Tibial nerve (tissue), 4 donors: ENCODE measurements around the gene ZNF491. TPM values are rescaled to one million over a fixed set of nuclear protein-coding genes. Genes with fewer than 3 reads are reported as not detected.
"Not testable (repeated sequence)": the region's sequence is repeated elsewhere in the genome, so short reads cannot be mapped to it uniquely, and the experiment has no call there.

Experiments
- DNase-seq, 2 donors: peaks; one replicate each; pipeline ENCODE4 v3.0.0-alpha.2; 2019; ENCODE audit warnings: low spot score in 2 of 2
- H3K27ac ChIP-seq, 4 donors: fragments of 200-600 bp; sonication (generic) in 3 of 4; one replicate each; pipeline ENCODE4 v1.5.1; 2017 to 2019; ENCODE audit warnings: mild to moderate bottlenecking in 1 of 4
- H3K27me3 ChIP-seq, 2 donors: fragments of 200-600 bp; sonication (generic) in 1 of 2; one replicate each; pipeline versions ENCODE4 v1.5.1 to v1.6.0; 2017 to 2019
- H3K36me3 ChIP-seq, 3 donors: fragments of 200-600 bp; sonication (generic); one replicate each; pipeline ENCODE4 v1.5.1; 2018 to 2019
- H3K4me1 ChIP-seq, 4 donors: fragments of 200-600 bp; sonication (generic) in 3 of 4; one replicate each; pipeline ENCODE4 v1.5.1; 2017 to 2019
- H3K4me3 ChIP-seq, 4 donors: fragments of 200-600 bp; sonication (generic) in 3 of 4; one replicate each; pipeline ENCODE4 v1.5.1; 2017 to 2019; ENCODE audit warnings: mild to moderate bottlenecking in 1 of 4, moderate library complexity in 1 of 4
- H3K9me3 ChIP-seq, 4 donors: fragments of 200-600 bp; sonication (generic) in 3 of 4; one replicate each; pipeline ENCODE4 v1.5.1; 2017 to 2019
- CTCF ChIP-seq, 5 experiments: fragments of 200-600 bp in 3 of 5; fragments of 450-650 bp in 2 of 5; sonication (generic) in 3 of 5; IDR thresholded peaks; one replicate each; pipeline ENCODE4 v1.5.1; 2016 to 2019; ENCODE audit warnings: antibody characterized with exemption in 5 of 5, mild to moderate bottlenecking in 3 of 5, moderate library complexity in 2 of 5
- EP300 ChIP-seq, 2 donors: sonication (generic); formaldehyde crosslinking; IDR thresholded peaks; one replicate each; pipeline ENCODE4 v1.6.1; 2017; ENCODE audit warnings: antibody characterized with exemption in 2 of 2, mild to moderate bottlenecking in 1 of 2
- POLR2A ChIP-seq, 2 donors: fragments of 450-650 bp; IDR thresholded peaks; one replicate each; pipeline ENCODE4 v1.6.1; 2017; ENCODE audit warnings: antibody characterized with exemption in 2 of 2, mild to moderate bottlenecking in 2 of 2, moderate library complexity in 2 of 2
- WGBS, 2 donors: methylation state at CpG; one replicate each; pipeline ENCODE4 v1.1.5; 2018; 5-methylcytosine and 5-hydroxymethylcytosine counted together
- total RNA-seq, 4 donors: library from RNA; depleted of rRNA; stranded (reverse); fragments of >200 nt; gene quantifications; one replicate each; pipeline ENCODE4 v1.1.0, GENCODE V29; 2016

The ZNF491 gene
- total RNA-seq, 4 donors from 2014 or later, result 2.1 to 3.9 (median 2.8) TPM

- Histone ChIP-seq H3K4me3 (no peak overlapping the region), H3K4me1 (peaks cover 0 to 5% (median 0%) of the 10 kb centered on the region in 4 donors), H3K36me3 (no peaks in the 10 kb centered on the region), H3K27ac (no peak overlapping the region), H3K9me3 (peaks cover 0 to 5% (median 0%) of the 10 kb centered on the region in 4 donors), H3K27me3 (no peaks in the 10 kb centered on the region)
- no peak for DNase-seq
- 32 to 33% methylated on average over 2 of the region's 2 CpGs for WGBS, 2 donors
- TF ChIP-seq EP300 (IDR thresholded peaks at IDR 0.05) (no peak), POLR2A (IDR thresholded peaks at IDR 0.05) (no peak), CTCF (IDR thresholded peaks at IDR 0.05) (no peak)
These were observed 45.4 kb downstream of the ZNF491 start for GRCh38 chr19:11843722-11844121.

- 57 to 59% methylated on average over 6 of the region's 6 CpGs for WGBS, 2 donors
- H3K27ac ChIP-seq, DNase-seq, H3K9me3 ChIP-seq, H3K27me3 ChIP-seq, H3K4me3 ChIP-seq: not testable (repeated sequence)
- Histone ChIP-seq H3K36me3 (peaks cover 0 to 10% (median 0%) of the 10 kb centered on the region in 3 donors), H3K4me1 (peaks cover 0 to 18% (median 0%) of the 10 kb centered on the region in 4 donors)
These were observed 49.3 kb downstream of the ZNF491 start for GRCh38 chr19:11847615-11848014.

- Histone ChIP-seq H3K9me3 (peaks cover 0 to 2% (median 0%) of the 10 kb centered on the region in 4 donors), H3K4me1 (peaks cover 0 to 18% (median 0%) of the 10 kb centered on the region in 4 donors), H3K27ac (peak overlapping the region in 3 of 4 donors; percentile 76 to 83 (median 79)), H3K4me3 (peak overlapping the region; percentile 45 to 77 (median 65)), H3K27me3 (no peaks in the 10 kb centered on the region), H3K36me3 (peaks cover 0 to 16% (median 0%) of the 10 kb centered on the region in 3 donors)
- WGBS, 2 donors, result 19 to 27% methylated on average over 11 of the region's 11 CpGs
- no peak for DNase-seq
- TF ChIP-seq POLR2A (IDR thresholded peaks at IDR 0.05), result no peak
- TF ChIP-seq EP300 (IDR thresholded peaks at IDR 0.05), result no peak
- no peak for TF ChIP-seq CTCF (IDR thresholded peaks at IDR 0.05)
These were observed 49.9 kb downstream of the ZNF491 start for GRCh38 chr19:11848200-11848593.

GRCh38 chr19:11848594-11849469 lies 50.5 kb downstream of the ZNF491 start, which contains the start of gene ZNF439:
ZNF439 (plus strand) TSS chr19:11848726; CDS start chr19:11848868, 142 bp downstream.
- H3K4me1 ChIP-seq, result peaks cover 0 to 18% (median 0%) of the 10 kb centered on the region in 4 donors
- H3K4me3 ChIP-seq, result peak within 1 kb of the TSS; percentile 45 to 77 (median 65)
- peaks cover 0 to 22% (median 0%) of the 10 kb centered on the region in 3 donors for H3K36me3 ChIP-seq
- WGBS, 2 donors, result 1 to 7% methylated on average over 24 to 58 of the region's 59 CpGs
- peak within 1 kb of the TSS; percentile 56 to 83 (median 78) for H3K27ac ChIP-seq
- H3K27me3 ChIP-seq, result no peaks in the 10 kb centered on the region
- H3K9me3 ChIP-seq, result peaks cover 0 to 4% (median 0%) of the 10 kb centered on the region in 4 donors
- DNase-seq, result peak; percentile 84 to 91
- TF ChIP-seq EP300 (IDR thresholded peaks at IDR 0.05) (peak; percentile 15 to 75), CTCF (IDR thresholded peaks at IDR 0.05) (no peak), POLR2A (IDR thresholded peaks at IDR 0.05) (peak in 1 of 2 donors; percentile 53)

GRCh38 chr19:11850289-11850688 lies 52.0 kb downstream of the ZNF491 start:
- H3K27ac ChIP-seq, H3K4me3 ChIP-seq, H3K9me3 ChIP-seq, DNase-seq, H3K27me3 ChIP-seq: not testable (repeated sequence)
- 94 to 95% methylated on average over 4 of the region's 4 CpGs for WGBS, 2 donors
- peaks cover 0 to 36% (median 0%) of the 10 kb centered on the region in 3 donors for H3K36me3 ChIP-seq
- peaks cover 0 to 18% (median 0%) of the 10 kb centered on the region in 4 donors for H3K4me1 ChIP-seq

- WGBS, 2 donors, result 85 to 98% methylated on average over 3 of the region's 3 CpGs
- TF ChIP-seq CTCF (IDR thresholded peaks at IDR 0.05) (no peak), EP300 (IDR thresholded peaks at IDR 0.05) (no peak), POLR2A (IDR thresholded peaks at IDR 0.05) (no peak)
These were observed 55.0 kb downstream of the ZNF491 start for GRCh38 chr19:11853358-11853757.

More at GRCh38 chr19:11853358-11853757, 55.0 kb downstream of the ZNF491 start:
- peaks cover 0 to 13% (median 0%) of the 10 kb centered on the region in 4 donors for H3K4me1 ChIP-seq
- no peak overlapping the region for H3K27ac ChIP-seq
- H3K4me3 ChIP-seq, result no peak overlapping the region
- peaks cover 0 to 23% (median 0%) of the 10 kb centered on the region in 4 donors for H3K9me3 ChIP-seq
- peaks cover 0 to 53% (median 0%) of the 10 kb centered on the region in 3 donors for H3K36me3 ChIP-seq
- no peaks in the 10 kb centered on the region for H3K27me3 ChIP-seq
- no peak for DNase-seq
